DOHH2 (cell line): ENCODE results near the gene ALDH1L1.
A peak's percentile ranks its signal among the peaks of the same experiment; 100 is the strongest.

ENCODE experiments used
- CTCF ChIP-seq: fragments of 200-600 bp; sonication (generic); IDR thresholded peaks from one replicate; pipeline ENCODE4 v1.5.1; 2014; ENCODE audit warnings: antibody characterized with exemption, mild to moderate bottlenecking, low read depth, low read length; ENCODE audit not compliant: poor library complexity, severe bottlenecking
- EZH2phosphoT487 ChIP-seq: fragments of 200-600 bp; sonication (generic); IDR thresholded peaks from 2 replicates; pipeline ENCODE4 v1.6.1; 2017; ENCODE audit warnings: borderline replicate concordance, mild to moderate bottlenecking, antibody characterized with exemption, low read length, moderate library complexity, mixed read lengths

GRCh38 chr3:126197854-126198584, 17.6 kb upstream of the ALDH1L1 start:
- TF ChIP-seq CTCF (peak; percentile 80), EZH2phosphoT487 (no peak)
